AG04449 (cell line): Measurements from ENCODE around the gene LVRN.

Experiments used
- CTCF ChIA-PET: fragments of 350-600 bp; formaldehyde crosslinking; extraction: SDS; loops from one replicate; lab custom pipeline; 2021; ENCODE audit warnings: antibody characterized with exemption; lab: Yijun Ruan, JAX
- POLR2A ChIA-PET: fragments of 400-600, 350-600 bp; formaldehyde crosslinking; extraction: SDS; loops from one replicate; lab custom pipeline; 2020; ENCODE audit warnings: antibody characterized with exemption, inconsistent platforms; lab: Yijun Ruan, JAX
- DNase-seq: peaks from one replicate; pipeline ENCODE4 v3.0.0-alpha.2; 2010; ENCODE audit warnings: low read depth, low spot score
- H3K4me3 ChIP-seq: 2 replicates; pipeline ENCODE4 v1.5.1; 2011; ENCODE audit warnings: low read depth, mild to moderate bottlenecking, control low read depth, low read length
- TF ChIP-seq, protein P1 (sequence below): IDR thresholded peaks from one replicate; pipeline ENCODE4 v1.5.1; 2011; ENCODE audit warnings: mild to moderate bottlenecking, moderate library complexity, low read length, control low read depth, inconsistent platforms; ENCODE audit not compliant: insufficient read depth; ENCODE audit errors: missing control alignments

The LVRN gene

DNA sequence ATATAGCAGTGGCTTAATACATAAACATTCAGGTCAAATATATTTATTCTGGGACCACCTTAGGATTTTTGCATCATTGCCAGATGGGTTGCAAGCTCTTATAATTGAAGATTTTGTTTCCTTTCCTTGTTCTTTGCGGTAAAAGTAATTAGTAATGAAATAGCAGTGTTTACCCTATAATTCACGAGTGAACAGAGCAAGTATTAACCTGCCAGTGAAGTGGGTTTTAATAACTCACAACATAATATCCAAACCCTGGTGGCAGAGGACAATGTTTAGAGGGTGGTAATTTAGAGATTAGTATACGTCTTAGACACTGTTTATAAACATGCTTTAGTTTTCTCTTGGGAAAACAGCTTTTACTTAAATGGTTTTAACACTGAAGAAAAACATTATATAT, 81.8 kb downstream of the LVRN start:
- DNase-seq = no peak
- TF ChIP-seq, protein P1, sequence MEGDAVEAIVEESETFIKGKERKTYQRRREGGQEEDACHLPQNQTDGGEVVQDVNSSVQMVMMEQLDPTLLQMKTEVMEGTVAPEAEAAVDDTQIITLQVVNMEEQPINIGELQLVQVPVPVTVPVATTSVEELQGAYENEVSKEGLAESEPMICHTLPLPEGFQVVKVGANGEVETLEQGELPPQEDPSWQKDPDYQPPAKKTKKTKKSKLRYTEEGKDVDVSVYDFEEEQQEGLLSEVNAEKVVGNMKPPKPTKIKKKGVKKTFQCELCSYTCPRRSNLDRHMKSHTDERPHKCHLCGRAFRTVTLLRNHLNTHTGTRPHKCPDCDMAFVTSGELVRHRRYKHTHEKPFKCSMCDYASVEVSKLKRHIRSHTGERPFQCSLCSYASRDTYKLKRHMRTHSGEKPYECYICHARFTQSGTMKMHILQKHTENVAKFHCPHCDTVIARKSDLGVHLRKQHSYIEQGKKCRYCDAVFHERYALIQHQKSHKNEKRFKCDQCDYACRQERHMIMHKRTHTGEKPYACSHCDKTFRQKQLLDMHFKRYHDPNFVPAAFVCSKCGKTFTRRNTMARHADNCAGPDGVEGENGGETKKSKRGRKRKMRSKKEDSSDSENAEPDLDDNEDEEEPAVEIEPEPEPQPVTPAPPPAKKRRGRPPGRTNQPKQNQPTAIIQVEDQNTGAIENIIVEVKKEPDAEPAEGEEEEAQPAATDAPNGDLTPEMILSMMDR = no peak
- ChIA-PET CTCF (interaction anchor here (1.3 kb wide), 1 partner anchor 24 kb away, joined by 3 read pairs; no protein-coding TSS in a partner anchor), POLR2A (no interaction called here)
- no peak overlapping the region for H3K4me3 ChIP-seq

DNA sequence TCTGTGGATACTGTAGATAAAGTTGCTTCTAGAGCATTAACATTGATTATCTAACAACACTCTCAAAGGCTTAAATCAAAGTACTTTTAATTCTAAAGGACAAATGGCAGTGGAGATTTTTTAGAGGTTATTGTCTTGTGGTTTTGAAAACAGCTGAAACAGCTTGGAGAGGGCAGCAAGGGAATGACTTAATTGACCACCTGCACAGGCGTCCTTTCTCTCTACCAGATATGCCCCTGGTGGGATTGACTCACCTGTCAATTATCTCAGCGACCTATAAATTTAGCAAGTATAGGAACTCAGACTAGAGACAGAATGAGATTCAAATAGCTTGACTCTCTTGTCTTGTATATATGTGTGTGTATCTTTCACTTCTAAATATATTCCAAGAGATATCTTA, 83.5 kb downstream of the LVRN start:
- no peak overlapping the region for H3K4me3 ChIP-seq
- DNase-seq = no peak
- ChIA-PET CTCF (no interaction called here), POLR2A (no interaction called here)
- TF ChIP-seq, protein P1 = no peak

DNA sequence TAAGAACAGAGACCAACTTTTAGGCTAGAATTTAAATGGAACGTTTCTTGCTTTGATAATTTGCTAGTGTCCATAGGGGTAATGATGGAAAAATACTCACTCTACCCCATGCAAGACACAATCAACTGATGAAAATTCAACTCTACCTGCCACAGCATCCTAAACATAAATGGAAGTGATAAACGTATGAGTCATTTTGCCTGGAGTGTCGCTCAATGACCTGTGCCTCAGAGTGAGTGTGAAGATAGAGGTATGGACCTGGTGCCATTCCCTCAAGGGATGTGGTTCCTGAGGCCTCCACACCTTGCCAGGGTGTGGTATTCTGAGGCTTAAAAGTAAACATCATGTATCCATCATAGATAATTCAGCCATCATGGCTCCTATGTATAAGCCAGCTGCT, 84.0 kb downstream of the LVRN start:
- TF ChIP-seq, protein P1 = no peak
- CTCF ChIA-PET = no interaction called here
- DNase-seq = no peak
- no peak overlapping the region for H3K4me3 ChIP-seq
- POLR2A ChIA-PET = no interaction called here

DNA sequence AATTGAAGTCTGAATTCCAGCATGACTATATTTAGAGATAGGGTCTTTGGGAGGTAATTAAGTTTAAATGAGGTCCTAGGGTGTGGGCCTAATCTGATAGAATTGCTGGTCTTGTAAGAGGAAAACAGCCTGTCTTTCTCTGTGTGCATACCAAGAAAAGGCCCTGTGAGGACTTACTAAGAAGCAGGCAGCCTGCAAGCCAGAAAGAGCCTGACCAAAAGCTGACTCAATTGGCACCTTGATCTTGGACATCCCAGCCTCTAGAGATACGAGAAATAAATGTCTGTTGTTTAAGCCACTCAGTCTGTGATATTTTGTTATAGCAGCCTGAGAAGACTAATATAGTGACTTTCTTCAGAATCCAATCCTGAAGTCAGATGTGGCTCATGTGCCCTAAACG, 84.5 kb downstream of the LVRN start:
- POLR2A ChIA-PET = no interaction called here
- CTCF ChIA-PET = interaction anchor here (1.0 kb wide), 1 partner anchor 22 kb away, joined by 3 read pairs; no protein-coding TSS in a partner anchor
- no peak for DNase-seq
- TF ChIP-seq, protein P1 = no peak
- H3K4me3 ChIP-seq = no peak overlapping the region

DNA sequence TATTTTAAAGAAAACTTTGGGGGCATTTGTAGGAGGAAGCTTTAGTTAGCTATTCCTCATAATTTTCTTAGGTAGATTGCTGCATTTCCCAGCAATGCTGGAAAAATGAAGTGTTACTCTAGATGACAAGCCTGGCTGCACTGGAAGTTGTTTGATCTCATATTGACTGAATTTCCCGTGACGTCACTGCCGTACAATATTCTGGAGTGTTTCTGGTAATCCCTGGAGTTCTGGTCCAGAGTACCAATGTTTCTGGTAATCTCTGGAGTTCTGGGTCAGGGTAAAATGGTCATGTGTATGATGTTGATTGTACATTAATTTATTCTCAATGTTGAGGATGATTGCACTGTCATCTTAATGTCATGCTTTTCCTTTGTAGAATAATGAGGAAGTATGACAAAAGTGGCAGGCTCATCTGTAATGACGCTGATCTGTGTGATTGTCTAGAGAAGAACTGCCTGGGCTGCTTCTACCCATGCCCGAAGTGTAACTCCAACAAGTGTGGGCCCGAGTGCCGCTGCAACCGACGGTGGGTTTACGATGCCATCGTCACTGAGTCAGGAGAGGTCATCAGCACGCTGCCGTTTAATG, 96.2 kb downstream of the LVRN start:
- TF ChIP-seq, protein P1 = no peak
- DNase-seq = no peak
- ChIA-PET CTCF (interaction anchor here (1.0 kb wide), 1 partner anchor 9 kb away, joined by 3 read pairs; no protein-coding TSS in a partner anchor), POLR2A (no interaction called here)
- no peak overlapping the region for H3K4me3 ChIP-seq

DNA sequence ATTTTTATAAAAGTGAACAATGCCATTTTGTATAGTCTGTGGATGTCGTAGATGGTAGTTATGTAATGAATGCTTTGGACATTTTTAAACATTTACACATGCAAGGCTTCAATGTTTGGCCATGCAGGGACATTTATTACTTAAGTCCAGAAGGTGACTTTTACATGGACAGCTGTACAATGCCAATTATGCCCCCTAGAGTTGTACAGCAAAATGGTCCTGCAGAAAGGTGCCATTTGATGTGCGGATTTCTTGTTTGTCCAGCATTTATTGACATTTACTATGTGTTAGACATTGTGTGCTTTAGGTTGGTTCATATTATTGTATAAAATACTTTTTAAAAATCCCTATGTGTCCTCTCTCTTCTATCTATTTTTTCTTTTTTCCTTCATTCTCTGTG, 100.1 kb downstream of the LVRN start:
- CTCF ChIA-PET = no interaction called here
- POLR2A ChIA-PET = no interaction called here
- H3K4me3 ChIP-seq = no peak overlapping the region
- TF ChIP-seq, protein P1 = no peak
- DNase-seq = no peak
